C4-2B (cell line): ENCODE results near the gene ZBTB16.

Source experiments
- CTCF ChIP-seq: fragments of 450-650 bp; conservative IDR thresholded peaks from 2 replicates; pipeline ENCODE4 v1.5.1; 2017; ENCODE audit warnings: mild to moderate bottlenecking
- ZFX ChIP-seq: fragments of 450-650 bp; IDR thresholded peaks from 2 replicates; pipeline ENCODE4 v1.6.1; 2017

- TF ChIP-seq CTCF = no peak
- no peak for TF ChIP-seq ZFX
Observed at GRCh38 chr11:114169821-114170220, 110.3 kb downstream of the ZBTB16 start.
